ENCODE data around the gene CACNA1C. TPM values are rescaled to one million over a fixed set of nuclear protein-coding genes. Genes with fewer than 3 reads are reported as not detected.

CACNA1C gene
- total RNA-seq, 1 donor from 2014 or later, result 171 TPM

GRCh38 chr12:2743478-2743877, 690.7 kb downstream of the CACNA1C start:
- DNase-seq (ENCODE audit: missing footprints) (peak; percentile 66), ATAC-seq (no peak)
- intact Hi-C loops (cut with DNase I), result no loop called here

- intact Hi-C loops (cut with DNase I), result no loop called here
- ATAC-seq (no peak), DNase-seq (ENCODE audit: missing footprints) (no peak)
These were observed 692.9 kb downstream of the CACNA1C start for GRCh38 chr12:2745655-2746054.

Other genes starting within 250 kb of the CACNA1C start
- gene LRTM2, start 232.4 kb upstream of the CACNA1C start, total RNA-seq, result not detected
- 1.1 TPM for gene CACNA2D4, start 134.3 kb upstream of the CACNA1C start, total RNA-seq
- 2.4 TPM for gene DCP1B, start 48.5 kb upstream of the CACNA1C start, total RNA-seq